Effector CD4-positive, alpha-beta T cell (primary cell): ENCODE data around the gene PRDX2.
"Not testable (repeated sequence)": the region's sequence is repeated elsewhere in the genome, so short reads cannot be mapped to it uniquely, and the experiment has no call there.

ENCODE experiments used
- DNase-seq: peaks from one replicate; pipeline ENCODE4 v3.0.0-alpha.2; 2020
- total RNA-seq: gene quantifications from one replicate; lab custom pipeline; 2026; lab: John Stamatoyannopoulos, UW

PRDX2 gene
- total RNA-seq = 51.0 reads per million, percentile 68 among the genes with 10 or more reads in this experiment

DNA sequence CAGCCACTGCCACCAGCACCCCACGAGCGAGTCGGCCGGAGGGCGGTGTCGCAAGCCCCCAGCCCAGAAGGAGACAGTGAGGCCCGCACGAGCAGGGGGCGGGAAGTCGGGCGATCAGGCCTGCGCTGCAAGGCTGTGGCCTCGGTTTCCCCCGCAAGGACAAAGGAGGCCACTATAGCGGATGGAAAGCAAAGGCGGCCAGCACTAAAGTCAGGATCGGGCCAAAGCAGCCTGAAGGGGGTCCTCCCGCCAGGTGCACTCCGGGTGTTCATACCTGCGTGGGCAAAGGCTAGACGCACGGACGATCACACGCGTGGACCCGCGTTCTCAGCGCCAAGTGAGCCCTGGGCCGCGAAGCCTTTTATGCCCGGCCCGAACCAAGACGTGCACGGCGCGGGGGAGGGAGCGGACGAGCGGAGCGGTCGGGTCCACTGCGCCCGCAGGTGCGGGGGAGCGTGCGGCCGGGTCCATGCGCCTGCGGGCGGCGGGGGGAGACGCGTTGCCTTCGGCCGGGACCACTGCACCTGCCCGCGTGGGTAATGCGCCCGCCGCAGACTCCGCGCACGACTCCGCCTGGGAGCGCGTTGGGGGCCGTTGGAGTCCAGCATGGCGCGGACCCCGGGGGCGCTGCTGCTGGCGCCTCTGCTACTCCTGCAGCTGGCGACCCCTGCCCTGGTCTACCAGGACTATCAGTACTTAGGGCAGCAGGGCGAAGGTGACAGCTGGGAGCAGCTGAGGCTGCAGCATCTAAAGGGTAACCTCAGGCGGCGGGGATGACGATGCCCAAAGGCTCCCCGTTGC, at the start of gene PRDX2, which contains the start of gene THSD8:
Gene PRDX2 (minus strand): TSS at position 335 of the 801 bp plus-strand sequence. CDS start 539 bp downstream, outside the sequence.
Gene THSD8 (plus strand): TSS at position 604 of the 801 bp plus-strand sequence. CDS start 3 bp downstream, at position 607.
- DNase-seq = peak; percentile 57

- DNase-seq = peak; percentile 78
These were observed 45.8 kb upstream of the PRDX2 start for GRCh38 chr19:12847159-12848139.

DNA sequence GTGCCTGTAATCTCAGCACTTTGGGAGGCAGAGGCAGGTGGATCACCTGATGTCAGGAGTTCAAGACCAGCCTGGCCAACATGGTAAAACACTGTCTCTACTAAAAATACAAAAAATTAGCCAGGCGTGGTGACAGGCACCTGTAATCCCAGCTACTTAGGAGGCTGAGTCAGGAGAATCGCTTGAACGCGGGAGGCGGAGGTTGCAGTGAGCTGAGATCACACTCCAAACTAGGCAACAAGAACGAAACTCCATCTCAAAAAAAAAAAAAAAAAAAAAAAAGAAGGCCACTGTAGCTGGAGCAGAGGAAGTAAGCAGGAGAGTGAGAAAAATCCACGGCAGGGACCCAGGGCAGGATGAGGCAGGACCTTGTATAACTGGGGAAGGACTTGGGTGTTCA, 45.0 kb upstream of the PRDX2 start:
- not testable (repeated sequence) for DNase-seq

- no peak for DNase-seq
These were observed 42.6 kb upstream of the PRDX2 start for GRCh38 chr19:12843999-12844732.

- no peak for DNase-seq
These were observed 41.7 kb upstream of the PRDX2 start for GRCh38 chr19:12843328-12843727.

GRCh38 chr19:12842511-12842910, 40.9 kb upstream of the PRDX2 start:
- DNase-seq = no peak

DNA sequence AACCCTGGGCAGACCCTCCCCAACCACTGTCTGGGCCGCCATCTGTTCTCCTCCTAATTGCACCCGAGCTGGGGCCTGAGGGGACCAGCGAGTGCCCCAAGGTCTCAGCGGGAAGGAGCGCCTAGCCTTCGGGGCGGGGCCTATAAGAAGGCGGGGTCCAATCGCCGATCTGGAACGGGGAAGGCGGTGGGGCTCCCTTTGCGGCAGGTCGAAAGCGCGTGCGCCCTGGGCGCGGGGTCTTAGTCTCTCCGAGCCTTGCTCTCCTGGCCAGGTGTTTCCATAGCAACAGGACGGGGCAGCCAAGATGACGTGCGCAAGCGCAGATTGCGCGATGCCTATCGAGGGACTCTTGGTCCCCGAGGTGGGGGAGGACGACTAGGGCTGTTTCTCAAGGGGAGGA, 39.5 kb upstream of the PRDX2 start:
- DNase-seq = no peak

GRCh38 chr19:12840091-12841079, 38.8 kb upstream of the PRDX2 start:
- DNase-seq = no peak

GRCh38 chr19:12838886-12839756, 37.5 kb upstream of the PRDX2 start:
- DNase-seq = no peak

- DNase-seq = peak; percentile 27
These were observed 36.7 kb upstream of the PRDX2 start, which contains the start of gene MAST1 for GRCh38 chr19:12838182-12838885. Gene MAST1 (plus strand): TSS chr19:12838515. CDS start chr19:12838573, 58 bp downstream.

- no peak for DNase-seq
These were observed 35.6 kb upstream of the PRDX2 start for GRCh38 chr19:12837225-12837624.

- no peak for DNase-seq
These were observed 34.9 kb upstream of the PRDX2 start for GRCh38 chr19:12836529-12836863.

- DNase-seq = no peak
These were observed 33.6 kb upstream of the PRDX2 start for GRCh38 chr19:12834976-12835757.

DNA sequence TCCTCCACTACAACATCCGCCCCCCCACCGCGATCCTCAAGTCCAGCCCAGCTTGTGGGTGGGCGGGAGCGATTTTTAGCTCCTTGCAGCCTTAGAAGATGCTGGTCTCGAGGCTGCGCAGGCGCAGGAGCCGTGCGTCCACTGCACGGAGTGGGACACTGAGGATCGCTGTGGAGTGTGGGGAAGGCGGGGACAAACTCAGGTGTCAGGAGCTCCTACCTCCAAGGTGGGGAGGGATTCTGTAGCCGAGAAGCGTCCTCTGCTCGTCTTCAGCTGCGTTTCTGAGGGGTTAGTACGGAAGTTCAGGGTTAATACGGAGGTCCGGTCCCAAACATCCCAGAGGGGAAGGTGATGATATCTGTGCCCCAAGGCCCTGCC, 33.0 kb upstream of the PRDX2 start, which contains the start of gene RTBDN:
Gene RTBDN (minus strand): TSS at position 14 of the 378 bp plus-strand sequence. CDS start 4,600 bp downstream, outside the sequence.
- no peak for DNase-seq

GRCh38 chr19:12833738-12834565, 32.4 kb upstream of the PRDX2 start:
- no peak for DNase-seq

GRCh38 chr19:12833418-12833737, 31.8 kb upstream of the PRDX2 start:
- DNase-seq = no peak

GRCh38 chr19:12828494-12828893, 26.9 kb upstream of the PRDX2 start:
- no peak for DNase-seq
